NB4 (cell line): ENCODE data around the gene ZDHHC13.

ENCODE experiments used
- POLR2A ChIP-seq: IDR thresholded peaks from 2 replicates; pipeline ENCODE4 v1.6.1; 2011; ENCODE audit warnings: mild to moderate bottlenecking; ENCODE audit not compliant: insufficient read length; ENCODE audit errors: extremely low read depth
- TF ChIP-seq, protein P1 (sequence below): IDR thresholded peaks from one replicate; pipeline ENCODE4 v1.5.1; 2012; ENCODE audit warnings: low read depth, low read length
- TF ChIP-seq, protein P2 (sequence below): IDR thresholded peaks from 2 replicates; pipeline ENCODE4 v1.6.1; 2011; ENCODE audit warnings: low read depth, low read length

DNA sequence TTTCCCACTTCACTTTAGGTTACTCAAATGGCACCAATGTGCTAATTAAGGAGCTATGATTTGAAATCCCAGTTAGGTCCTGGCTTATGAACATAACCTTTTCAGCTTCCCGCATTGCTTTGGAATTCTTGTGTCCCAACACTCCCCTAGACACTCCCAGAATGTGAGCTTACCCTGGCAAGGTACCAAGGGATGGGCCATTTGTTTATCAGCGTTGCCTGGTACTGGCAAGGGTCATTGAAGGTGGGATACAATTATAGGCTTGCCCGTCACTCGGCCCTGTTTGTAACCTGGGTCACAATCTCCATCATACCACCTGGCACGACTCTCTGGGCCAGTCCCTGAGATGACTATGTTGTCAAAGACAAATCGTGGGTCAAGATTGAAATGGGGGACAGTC lies 79.5 kb downstream of the ZDHHC13 start:
- TF ChIP-seq, protein P1, sequence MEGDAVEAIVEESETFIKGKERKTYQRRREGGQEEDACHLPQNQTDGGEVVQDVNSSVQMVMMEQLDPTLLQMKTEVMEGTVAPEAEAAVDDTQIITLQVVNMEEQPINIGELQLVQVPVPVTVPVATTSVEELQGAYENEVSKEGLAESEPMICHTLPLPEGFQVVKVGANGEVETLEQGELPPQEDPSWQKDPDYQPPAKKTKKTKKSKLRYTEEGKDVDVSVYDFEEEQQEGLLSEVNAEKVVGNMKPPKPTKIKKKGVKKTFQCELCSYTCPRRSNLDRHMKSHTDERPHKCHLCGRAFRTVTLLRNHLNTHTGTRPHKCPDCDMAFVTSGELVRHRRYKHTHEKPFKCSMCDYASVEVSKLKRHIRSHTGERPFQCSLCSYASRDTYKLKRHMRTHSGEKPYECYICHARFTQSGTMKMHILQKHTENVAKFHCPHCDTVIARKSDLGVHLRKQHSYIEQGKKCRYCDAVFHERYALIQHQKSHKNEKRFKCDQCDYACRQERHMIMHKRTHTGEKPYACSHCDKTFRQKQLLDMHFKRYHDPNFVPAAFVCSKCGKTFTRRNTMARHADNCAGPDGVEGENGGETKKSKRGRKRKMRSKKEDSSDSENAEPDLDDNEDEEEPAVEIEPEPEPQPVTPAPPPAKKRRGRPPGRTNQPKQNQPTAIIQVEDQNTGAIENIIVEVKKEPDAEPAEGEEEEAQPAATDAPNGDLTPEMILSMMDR = no peak
- TF ChIP-seq, protein P2, sequence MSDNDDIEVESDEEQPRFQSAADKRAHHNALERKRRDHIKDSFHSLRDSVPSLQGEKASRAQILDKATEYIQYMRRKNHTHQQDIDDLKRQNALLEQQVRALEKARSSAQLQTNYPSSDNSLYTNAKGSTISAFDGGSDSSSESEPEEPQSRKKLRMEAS = no peak
- TF ChIP-seq POLR2A = no peak
